HG02973 (cell line): Measurements from ENCODE around the gene TP53I3.
"Not testable (repeated sequence)": the region's sequence is repeated elsewhere in the genome, so short reads cannot be mapped to it uniquely, and the experiment has no call there.

Experiments
- ATAC-seq: cut with Tn5 transposase; IDR thresholded peaks from one replicate; pipeline ENCODE4 v1.9.1; 2021; ENCODE audit warnings: moderate library complexity; ENCODE audit not compliant: unreplicated experiment

Gene TP53I3

GRCh38 chr2:24101992-24102391, 17.4 kb upstream of the TP53I3 start:
- ATAC-seq, result no peak

GRCh38 chr2:24100732-24101131, 16.1 kb upstream of the TP53I3 start:
- not testable (repeated sequence) for ATAC-seq

GRCh38 chr2:24095171-24095677, 10.6 kb upstream of the TP53I3 start:
- ATAC-seq, result not testable (repeated sequence)

- ATAC-seq, result not testable (repeated sequence)
Observed at GRCh38 chr2:24093270-24093669, 8.6 kb upstream of the TP53I3 start.

GRCh38 chr2:24088821-24089359, 4.3 kb upstream of the TP53I3 start:
- no peak for ATAC-seq

GRCh38 chr2:24087032-24087431, 2.4 kb upstream of the TP53I3 start:
- no peak for ATAC-seq

GRCh38 chr2:24086241-24086640, 1.6 kb upstream of the TP53I3 start:
- ATAC-seq, result no peak

- no peak for ATAC-seq
Observed at GRCh38 chr2:24085200-24085489, 511 bp upstream of the TP53I3 start.

GRCh38 chr2:24083567-24084385, 858 bp downstream of the TP53I3 start:
- ATAC-seq, result peak; percentile 69

- no peak for ATAC-seq
Observed at GRCh38 chr2:24082787-24083566, 1.7 kb downstream of the TP53I3 start.

- no peak for ATAC-seq
Observed at GRCh38 chr2:24080701-24081100, 3.9 kb downstream of the TP53I3 start.

GRCh38 chr2:24077879-24078278, 6.8 kb downstream of the TP53I3 start:
- no peak for ATAC-seq

GRCh38 chr2:24077535-24077877, 7.1 kb downstream of the TP53I3 start:
- no peak for ATAC-seq

GRCh38 chr2:24076849-24077534, 7.6 kb downstream of the TP53I3 start:
- peak; percentile 23 for ATAC-seq

GRCh38 chr2:24075915-24076848, 8.5 kb downstream of the TP53I3 start, which contains the start of gene SF3B6:
TSS of gene SF3B6 (minus strand) at chr2:24076326. CDS start at chr2:24076229, 97 bp downstream.
- peak; percentile 90 for ATAC-seq

- ATAC-seq, result no peak
Observed at GRCh38 chr2:24075259-24075658, 9.4 kb downstream of the TP53I3 start.

- no peak for ATAC-seq
Observed at GRCh38 chr2:24073816-24074215, 10.8 kb downstream of the TP53I3 start.

- no peak for ATAC-seq
Observed at GRCh38 chr2:24072259-24072658, 12.4 kb downstream of the TP53I3 start.

- no peak for ATAC-seq
Observed at GRCh38 chr2:24065341-24065740, 19.3 kb downstream of the TP53I3 start.
